T-helper 2 cell treated with Interferon-gamma antibody and Interleukin-4, amounts not matched to agents 100 ng/mL and 5 ng/mL, for 36 hours (primary cell): ENCODE results near the gene SLC37A2. TPM values are rescaled to one million over a fixed set of nuclear protein-coding genes. Genes with fewer than 3 reads are reported as not detected.

Source experiments
- total RNA-seq: library from RNA; stranded (reverse); gene quantifications from 2 replicates; pipeline ENCODE4 v1.2.3, GENCODE V29; 2022

SLC37A2 gene
- total RNA-seq, 1 donor from 2014 or later: 1.4 TPM

Other genes with a start within 250 kb of the SLC37A2 start
- 6.8 and 8.2 TPM in 2 replicates for gene ROBO3, start 197.9 kb upstream of the SLC37A2 start, total RNA-seq
- gene ROBO4, start 165.4 kb upstream of the SLC37A2 start, total RNA-seq: 0.11 and 0.20 TPM in 2 replicates
- gene HEPN1, start 144.1 kb upstream of the SLC37A2 start, total RNA-seq: not detected in 2 replicates
- not detected in 2 replicates for gene HEPACAM, start 127.3 kb upstream of the SLC37A2 start, total RNA-seq
- 9.3 and 9.5 TPM in 2 replicates for gene CCDC15, start 109.1 kb upstream of the SLC37A2 start, total RNA-seq
- gene TMEM218, start 48.3 kb downstream of the SLC37A2 start, total RNA-seq: 17.5 and 18.3 TPM in 2 replicates
- gene PKNOX2, start 101.4 kb downstream of the SLC37A2 start, total RNA-seq: not detected in 2 replicates